ENCODE results near the gene KIF25. TPM values are rescaled to one million over a fixed set of nuclear protein-coding genes. Genes with fewer than 3 reads are reported as not detected.

Gene KIF25
- total and polyA plus RNA-seq, 8 donors, result 0.23 to 0.35 (median 0.26) TPM; not detected in 4

DNA sequence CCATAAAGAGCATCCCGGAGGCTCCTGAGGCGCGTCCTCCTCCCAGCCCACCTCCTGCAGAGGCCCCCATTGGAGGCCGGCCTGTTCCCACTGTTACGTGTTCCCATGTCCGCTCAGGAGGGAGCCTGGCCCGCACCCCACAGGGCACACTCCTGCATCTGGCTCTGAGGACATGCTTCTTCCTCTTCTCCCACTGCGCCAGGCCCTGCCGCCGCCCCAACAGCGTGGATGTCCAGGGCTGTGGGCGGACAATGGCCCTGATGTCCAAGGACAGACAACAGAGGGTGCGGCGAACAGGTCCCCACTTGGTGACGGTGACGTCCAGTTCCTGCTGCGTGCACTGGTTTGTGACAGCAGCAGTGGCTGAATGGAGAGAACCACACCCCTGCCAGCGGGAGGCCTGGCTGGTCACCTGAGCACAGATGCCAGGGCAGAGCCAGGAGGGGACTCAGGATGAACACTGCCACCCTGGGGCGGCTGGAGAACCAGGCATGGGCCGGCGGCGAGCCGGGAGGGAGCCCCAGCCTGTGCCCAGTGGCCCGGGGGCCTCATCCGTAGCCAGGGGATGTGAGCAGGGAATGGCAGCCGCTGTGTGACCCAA, 54.9 kb downstream of the KIF25 start:
- intact Hi-C loops (cut with DNase I), result no loop called here
- no peak for ATAC-seq
- no peaks in the 10 kb centered on the region for H3K27me3 ChIP-seq
- peak in 1 of 6 donors; percentile 57 for DNase-seq
- FAIRE-seq, result no peak
- H3K4me3 ChIP-seq, result no peak overlapping the region
- no peaks in the 10 kb centered on the region for H3K36me3 ChIP-seq
- H3K4me1 ChIP-seq, result no peaks in the 10 kb centered on the region
- WGBS, 2 donors, result 89 to 92% methylated on average over 26 of the region's 26 CpGs
- H3K27ac ChIP-seq, result no peak overlapping the region
- no peaks in the 10 kb centered on the region for H3K9me3 ChIP-seq
- TF ChIP-seq, protein P1, sequence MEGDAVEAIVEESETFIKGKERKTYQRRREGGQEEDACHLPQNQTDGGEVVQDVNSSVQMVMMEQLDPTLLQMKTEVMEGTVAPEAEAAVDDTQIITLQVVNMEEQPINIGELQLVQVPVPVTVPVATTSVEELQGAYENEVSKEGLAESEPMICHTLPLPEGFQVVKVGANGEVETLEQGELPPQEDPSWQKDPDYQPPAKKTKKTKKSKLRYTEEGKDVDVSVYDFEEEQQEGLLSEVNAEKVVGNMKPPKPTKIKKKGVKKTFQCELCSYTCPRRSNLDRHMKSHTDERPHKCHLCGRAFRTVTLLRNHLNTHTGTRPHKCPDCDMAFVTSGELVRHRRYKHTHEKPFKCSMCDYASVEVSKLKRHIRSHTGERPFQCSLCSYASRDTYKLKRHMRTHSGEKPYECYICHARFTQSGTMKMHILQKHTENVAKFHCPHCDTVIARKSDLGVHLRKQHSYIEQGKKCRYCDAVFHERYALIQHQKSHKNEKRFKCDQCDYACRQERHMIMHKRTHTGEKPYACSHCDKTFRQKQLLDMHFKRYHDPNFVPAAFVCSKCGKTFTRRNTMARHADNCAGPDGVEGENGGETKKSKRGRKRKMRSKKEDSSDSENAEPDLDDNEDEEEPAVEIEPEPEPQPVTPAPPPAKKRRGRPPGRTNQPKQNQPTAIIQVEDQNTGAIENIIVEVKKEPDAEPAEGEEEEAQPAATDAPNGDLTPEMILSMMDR (IDR thresholded peaks at IDR 0.05), result no peak

DNA sequence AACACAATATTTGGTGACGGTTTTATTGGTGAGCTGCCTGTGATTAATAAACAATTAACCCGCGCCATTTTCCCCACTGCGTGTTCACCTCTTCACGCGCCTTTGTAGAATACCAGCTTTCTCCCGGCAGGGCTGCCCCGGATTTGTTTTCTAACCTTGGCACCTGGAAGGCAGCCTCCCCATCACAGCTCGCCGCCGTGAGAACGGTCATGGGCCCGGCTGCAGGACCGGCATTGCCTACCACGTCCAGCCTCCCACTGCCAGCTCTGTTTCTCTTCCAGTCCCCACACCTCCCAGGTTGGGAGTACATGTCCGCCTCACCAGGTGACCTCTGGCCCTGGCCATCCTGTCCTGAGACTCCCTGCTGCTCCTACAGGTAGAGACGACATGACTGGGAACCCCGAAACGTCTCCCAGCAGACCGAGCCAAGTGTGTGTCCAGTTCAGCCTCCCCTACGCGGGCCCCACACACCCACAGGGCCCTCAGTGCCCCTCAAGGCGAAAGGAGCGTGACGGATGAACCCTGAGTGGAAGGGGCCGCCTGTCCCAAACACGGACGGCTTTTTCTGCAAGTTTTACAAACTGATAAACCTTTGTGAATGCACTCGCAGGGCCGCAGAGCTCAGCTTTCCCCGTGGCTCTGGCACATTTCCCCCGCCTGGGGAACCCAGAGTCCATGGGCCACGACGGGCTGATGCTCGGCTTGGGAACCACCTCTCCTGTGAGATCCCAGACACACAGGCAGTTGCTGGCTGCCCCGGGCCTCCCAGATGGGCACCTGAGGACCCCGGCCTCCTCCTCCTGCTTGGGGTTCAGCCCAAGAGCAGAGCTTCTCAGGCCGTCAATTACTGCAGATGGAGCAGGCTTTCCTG, 55.9 kb downstream of the KIF25 start:
- intact Hi-C loops (cut with DNase I), result no loop called here
- no peak for ATAC-seq
- H3K27me3 ChIP-seq, result no peaks in the 10 kb centered on the region
- no peaks in the 10 kb centered on the region for H3K4me1 ChIP-seq
- H3K4me3 ChIP-seq, result no peak overlapping the region
- no peaks in the 10 kb centered on the region for H3K36me3 ChIP-seq
- DNase-seq, result no peak
- TF ChIP-seq, protein P1 (IDR thresholded peaks at IDR 0.05), result no peak
- no peak overlapping the region for H3K27ac ChIP-seq
- no peak for FAIRE-seq
- H3K9me3 ChIP-seq, result no peaks in the 10 kb centered on the region
- WGBS, 2 donors, result 83 to 90% methylated on average over 38 of the region's 38 CpGs

DNA sequence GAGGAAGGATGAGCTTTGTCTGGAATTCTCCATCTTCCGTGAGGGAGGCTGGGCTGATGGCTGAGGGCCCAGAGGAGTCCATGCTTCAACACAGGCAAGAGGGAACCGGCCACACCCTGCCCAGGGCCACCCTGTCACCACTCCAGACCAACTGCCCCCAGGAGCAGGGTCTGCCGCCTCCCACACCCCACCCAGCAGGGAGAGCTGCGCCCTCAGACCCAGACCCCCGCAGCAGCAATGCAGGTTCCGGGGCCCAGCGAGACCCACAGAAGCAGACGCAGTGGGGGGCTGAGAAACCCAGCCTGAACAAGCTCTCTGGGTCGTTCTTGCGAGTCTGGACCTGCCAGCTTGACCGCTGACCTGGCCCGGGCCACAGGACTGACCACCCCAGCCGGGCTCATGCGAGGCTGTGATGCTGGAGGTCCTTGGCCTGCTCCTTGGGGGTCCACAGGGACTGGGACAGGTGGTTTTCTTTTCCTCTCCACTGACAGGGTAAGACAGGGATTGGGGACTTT, 56.5 kb downstream of the KIF25 start:
- Histone ChIP-seq H3K27ac (no peak overlapping the region), H3K36me3 (no peaks in the 10 kb centered on the region), H3K9me3 (no peaks in the 10 kb centered on the region), H3K4me1 (no peaks in the 10 kb centered on the region), H3K4me3 (no peak overlapping the region), H3K27me3 (no peaks in the 10 kb centered on the region)
- TF ChIP-seq, protein P1 (IDR thresholded peaks at IDR 0.05), result no peak
- intact Hi-C loops (cut with DNase I), result no loop called here
- WGBS, 2 donors, result 89 to 93% methylated on average over 14 of the region's 14 CpGs
- no peak for ATAC-seq
- no peak for FAIRE-seq
- peak in 1 of 6 donors; percentile 53 for DNase-seq

DNA sequence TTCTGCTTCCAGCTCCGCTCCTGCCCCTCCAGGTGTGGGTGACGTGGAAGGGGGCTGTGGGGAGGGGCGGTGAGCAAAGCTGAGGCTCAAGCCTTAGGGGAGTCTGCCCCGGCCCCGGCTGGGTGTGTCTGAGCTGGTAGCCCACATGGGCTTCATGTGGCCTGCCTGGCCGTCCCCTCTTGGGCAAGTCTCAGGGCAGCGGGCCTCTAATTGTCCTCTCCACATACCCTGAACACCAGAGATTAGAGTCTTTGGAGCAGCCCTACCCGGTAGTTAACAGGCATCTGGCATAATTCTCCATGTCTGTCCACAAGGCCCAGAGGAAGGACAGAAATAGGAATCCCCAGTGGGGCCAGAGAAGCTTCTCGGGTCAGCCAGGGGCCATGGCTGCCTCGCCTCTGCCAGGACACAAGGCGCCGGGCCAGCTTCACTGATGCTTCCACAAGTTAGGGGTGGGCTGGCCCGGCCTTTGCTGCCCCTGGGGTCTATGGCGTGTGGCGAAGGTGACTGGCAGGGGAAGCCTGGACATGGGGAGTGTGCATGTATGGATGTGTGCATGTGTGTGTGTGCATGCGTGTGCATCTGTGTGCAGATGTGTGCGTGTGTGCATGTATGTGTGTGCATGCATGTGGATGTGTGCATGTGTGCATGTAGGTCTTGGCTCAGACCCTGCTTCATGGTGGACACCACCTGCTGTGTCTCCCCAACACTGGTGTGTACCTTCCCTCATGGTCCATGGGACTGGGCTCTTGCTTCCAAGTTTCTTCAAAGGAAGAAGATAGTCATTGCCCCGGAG, 57.5 kb downstream of the KIF25 start:
- DNase-seq (peak in 1 of 6 donors; percentile 47), FAIRE-seq (no peak), ATAC-seq (no peak)
- H3K36me3 ChIP-seq, result no peaks in the 10 kb centered on the region
- H3K9me3 ChIP-seq, result no peaks in the 10 kb centered on the region
- H3K4me3 ChIP-seq, result no peak overlapping the region
- no peaks in the 10 kb centered on the region for H3K4me1 ChIP-seq
- TF ChIP-seq, protein P1 (IDR thresholded peaks at IDR 0.05), result no peak
- H3K27me3 ChIP-seq, result no peaks in the 10 kb centered on the region
- 77 to 83% methylated on average over 18 of the region's 18 CpGs for WGBS, 2 donors
- intact Hi-C loops (cut with DNase I), result no loop called here
- no peak overlapping the region for H3K27ac ChIP-seq

Data from pancreas (tissue), 10 donors.